Bronchial epithelial cell (primary cell): ENCODE measurements around the gene GPD1. TPM values are rescaled to one million over a fixed set of nuclear protein-coding genes. Genes with fewer than 3 reads are reported as not detected.

ENCODE experiments used
- DNase-seq: peaks from one replicate; pipeline ENCODE4 v3.0.0-alpha.2; 2010; ENCODE audit warnings: low read depth
- FAIRE-seq: peaks from 2 replicates; lab custom pipeline; 2011; peaks lifted over from hg19 to GRCh38; lab: Jason Lieb, UNC
- H3K27me3 ChIP-seq: 2 replicates; pipeline ENCODE4 v1.5.1; 2011; ENCODE audit warnings: low read length; ENCODE audit not compliant: control insufficient read depth, insufficient read depth
- H3K36me3 ChIP-seq: 2 replicates; pipeline ENCODE4 v1.5.1; 2011; ENCODE audit warnings: low read length; ENCODE audit not compliant: control insufficient read depth, insufficient read depth
- H3K4me3 ChIP-seq: 2 replicates; pipeline ENCODE4 v1.5.1; 2011; ENCODE audit warnings: mild to moderate bottlenecking, low read depth, low read length, control low read depth
- CTCF ChIP-seq: IDR thresholded peaks from 2 replicates; pipeline ENCODE4 v1.5.1; 2011; ENCODE audit warnings: mild to moderate bottlenecking, moderate library complexity, low read length, control low read depth, inconsistent platforms; ENCODE audit not compliant: insufficient read depth, severe bottlenecking
- total RNA-seq: library from RNA; depleted of rRNA; stranded (reverse); fragments of >200 nt; gene quantifications from 2 replicates; pipeline ENCODE4 v1.2.1, GENCODE V29; 2014

The GPD1 gene
- total RNA-seq, 1 donor from 2014 or later = 0.53 TPM

DNA sequence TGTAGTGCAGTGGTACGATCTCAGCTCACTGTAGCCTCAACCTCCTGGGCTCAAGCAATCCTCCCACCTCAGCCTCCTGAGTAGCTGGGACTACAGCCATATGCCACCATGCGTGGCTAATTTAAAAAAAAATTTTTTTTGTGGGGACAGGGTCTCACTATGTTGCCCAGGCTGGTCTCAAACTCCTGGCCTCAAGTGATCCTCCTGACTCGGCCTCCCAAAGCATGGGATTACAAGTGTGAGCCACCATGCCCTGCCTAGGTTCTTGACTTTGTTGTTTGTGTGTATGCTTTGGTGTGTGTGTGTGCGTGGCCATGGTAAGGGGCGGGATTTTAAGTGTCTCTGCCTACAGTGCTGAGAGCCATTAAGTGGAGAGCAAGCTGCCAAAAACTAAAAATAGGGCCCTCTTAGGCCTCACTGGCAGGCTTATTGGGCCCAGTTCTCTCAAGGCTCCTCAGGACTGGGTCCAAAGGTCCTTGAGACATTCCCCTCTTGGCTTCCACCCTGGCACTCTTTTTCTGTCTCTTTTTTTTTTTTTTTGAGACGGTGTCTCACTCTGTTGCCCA is 13.3 kb downstream of the GPD1 start:
- no peak for TF ChIP-seq CTCF
- FAIRE-seq = no peak
- H3K4me3 ChIP-seq = no peak overlapping the region
- no peak for DNase-seq
- peaks cover 9% of the 10 kb centered on the region for H3K36me3 ChIP-seq
- H3K27me3 ChIP-seq = no peaks in the 10 kb centered on the region

- DNase-seq (no peak), FAIRE-seq (no peak)
- peaks cover 11% of the 10 kb centered on the region for H3K36me3 ChIP-seq
- no peak overlapping the region for H3K4me3 ChIP-seq
- TF ChIP-seq CTCF = no peak
- H3K27me3 ChIP-seq = no peaks in the 10 kb centered on the region
Measured at GRCh38 chr12:50119387-50119786, 15.6 kb downstream of the GPD1 start.

DNA sequence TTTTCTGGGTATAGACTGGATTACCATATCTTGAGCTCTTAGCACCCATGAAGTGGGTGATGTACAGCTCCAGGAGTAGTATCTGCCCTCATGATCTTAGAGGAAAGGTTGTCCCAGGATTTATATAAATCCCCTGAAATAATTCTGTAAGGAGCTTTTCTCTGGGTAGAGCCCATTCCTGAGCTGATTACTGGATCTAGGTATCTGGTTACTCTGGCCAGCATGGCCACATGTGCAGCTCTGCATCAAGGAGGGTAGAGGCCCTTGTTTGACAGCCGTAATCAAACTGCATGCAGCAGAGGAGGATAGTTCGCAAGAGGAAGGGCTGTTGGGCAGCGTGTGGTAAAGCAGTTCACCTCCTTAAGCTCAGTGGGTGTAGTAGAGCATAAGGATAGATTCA is 16.7 kb downstream of the GPD1 start:
- no peak for FAIRE-seq
- TF ChIP-seq CTCF = no peak
- peaks cover 11% of the 10 kb centered on the region for H3K36me3 ChIP-seq
- no peaks in the 10 kb centered on the region for H3K27me3 ChIP-seq
- H3K4me3 ChIP-seq = no peak overlapping the region
- no peak for DNase-seq

- FAIRE-seq (no peak), DNase-seq (no peak)
- Histone ChIP-seq H3K36me3 (peaks cover 11% of the 10 kb centered on the region), H3K4me3 (no peak overlapping the region), H3K27me3 (no peaks in the 10 kb centered on the region)
- no peak for TF ChIP-seq CTCF
Measured at GRCh38 chr12:50120953-50121352, 17.1 kb downstream of the GPD1 start.

DNA sequence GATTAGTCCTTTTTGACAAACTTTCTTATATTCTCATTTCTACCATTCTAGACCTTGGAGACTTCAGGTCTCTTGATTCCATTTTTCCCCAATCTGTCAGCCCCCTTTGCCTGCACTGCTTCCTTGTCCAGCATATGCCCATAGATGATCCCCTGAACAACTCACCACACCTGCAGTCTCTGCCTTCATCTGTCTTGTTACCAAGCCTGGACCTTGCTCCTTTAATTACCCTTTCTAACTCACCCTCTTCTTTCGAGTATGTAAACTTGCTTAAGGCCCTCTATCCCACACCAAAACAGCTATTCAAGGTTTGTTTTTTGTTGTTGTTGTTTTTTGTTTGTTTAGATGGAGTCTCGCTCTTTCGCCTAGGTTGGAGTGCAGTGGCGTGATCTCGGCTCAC is 17.8 kb downstream of the GPD1 start:
- DNase-seq (no peak), FAIRE-seq (no peak)
- no peaks in the 10 kb centered on the region for H3K27me3 ChIP-seq
- peaks cover 10% of the 10 kb centered on the region for H3K36me3 ChIP-seq
- TF ChIP-seq CTCF = no peak
- H3K4me3 ChIP-seq = no peak overlapping the region

- peaks cover 10% of the 10 kb centered on the region for H3K36me3 ChIP-seq
- FAIRE-seq (no peak), DNase-seq (no peak)
- no peaks in the 10 kb centered on the region for H3K27me3 ChIP-seq
- no peak for TF ChIP-seq CTCF
- H3K4me3 ChIP-seq = no peak overlapping the region
Measured at GRCh38 chr12:50123203-50123602, 19.4 kb downstream of the GPD1 start.
